ENCODE data around the gene ERGIC1. TPM values are rescaled to one million over a fixed set of nuclear protein-coding genes. Genes with fewer than 3 reads are reported as not detected.

ERGIC1 gene
- total and polyA plus RNA-seq, 2 of the 8 experiments (the other 6 are each of a cell fraction or from before 2014, with no cell fraction given) = 95.3 to 106 TPM

DNA sequence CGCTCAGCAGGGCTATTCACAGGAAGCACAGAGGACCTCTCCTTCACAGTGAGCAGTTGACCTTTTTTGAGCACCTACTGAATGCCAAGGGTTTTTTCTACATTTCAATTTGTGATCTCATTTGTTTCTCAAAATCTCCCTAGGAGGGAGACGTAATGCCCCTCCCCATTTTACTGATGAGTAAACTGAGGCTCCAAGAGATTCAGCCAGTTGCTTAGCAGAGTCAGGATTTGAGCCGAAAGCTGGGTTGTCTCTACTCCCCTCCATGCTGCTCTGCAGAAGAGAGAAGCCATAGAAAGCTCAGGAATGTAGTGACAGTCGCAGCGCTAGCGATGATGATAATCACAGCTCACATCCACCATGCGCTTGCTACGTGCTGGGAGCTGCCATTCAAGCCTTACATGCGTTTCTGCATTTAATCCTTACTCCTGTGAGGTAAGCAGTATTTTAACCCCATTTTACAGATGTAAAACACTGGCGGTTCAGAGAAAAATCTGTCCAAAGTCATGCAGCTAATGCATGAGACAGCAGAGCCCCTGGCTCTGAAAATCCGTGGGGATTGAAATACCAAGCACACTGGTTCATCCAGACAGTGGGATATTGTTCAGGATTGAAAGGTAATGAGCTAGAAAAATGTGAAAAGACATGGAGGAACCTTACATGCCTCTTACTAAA lies 33.8 kb downstream of the ERGIC1 start:
- Histone ChIP-seq H3K4me2 (ENCODE audit: insufficient read depth in 1 of 2, low read depth in 2 of 2, low read length in 2 of 2) (peak overlapping the region in 1 of 2 experiments; percentile 34; a peak in 2 of 4 replicates), H4K20me1 (replicated peaks in 1 of 2; ENCODE audit: control insufficient read depth in 1 of 2, insufficient read depth in 2 of 2, low read length in 2 of 2) (peaks cover 15 to 28% of the 10 kb centered on the region in 2 experiments), H2AFZ (ENCODE audit: low read length) (no peak overlapping the region), H3K79me2 (ENCODE audit: control insufficient read depth in 1 of 2, insufficient read depth in 2 of 2, low read length in 2 of 2) (peaks cover 0 to 49% of the 10 kb centered on the region in 2 experiments; a peak in 2 of 4 replicates), H2BK20ac (ENCODE audit: low read length) (no peak overlapping the region), H3K23ac (ENCODE audit: insufficient read length) (no peak overlapping the region), H3K9me3 (ENCODE audit: insufficient read depth in 2 of 2, low read depth in 1 of 2, low read length in 1 of 2) (no peaks in the 10 kb centered on the region), H2BK5ac (ENCODE audit: low read depth, low read length) (no peak overlapping the region), H3K56ac (replicated peaks; ENCODE audit: insufficient read length, low read depth, low read length) (no peak overlapping the region), H3K4ac (replicated peaks; ENCODE audit: insufficient read length, low read depth, low read length) (no peak overlapping the region), H3K18ac (ENCODE audit: extremely low read depth, low read length) (no peak overlapping the region), H3K23me2 (ENCODE audit: low read depth, low read length) (no peaks in the 10 kb centered on the region), H4K5ac (ENCODE audit: insufficient read length, low read depth, low read length) (no peak overlapping the region), H4K8ac (ENCODE audit: extremely low read depth, insufficient read depth, low read length) (no peak overlapping the region), H3K9ac (replicated peaks in 1 of 4; ENCODE audit: extremely low read depth in 1 of 4, low read depth in 3 of 4, low read length in 3 of 4) (no peak overlapping the region), H2AK5ac (ENCODE audit: low read depth, low read length) (no peak overlapping the region), H3K36me3 (ENCODE audit: control insufficient read depth in 2 of 4, insufficient read depth in 4 of 4, low read length in 3 of 4) (no peaks in the 10 kb centered on the region), H3K79me1 (ENCODE audit: low read depth, low read length) (peaks cover 14% of the 10 kb centered on the region), H2BK15ac (ENCODE audit: low read length) (no peak overlapping the region), H2BK120ac (replicated peaks; ENCODE audit: low read depth, low read length) (no peak overlapping the region), H2BK12ac (ENCODE audit: low read depth, low read length) (no peak overlapping the region), H3K14ac (ENCODE audit: insufficient read length) (no peak overlapping the region), H3K4me3 (ENCODE audit: extremely low read depth in 1 of 4, insufficient read depth in 2 of 4, low read depth in 3 of 4, low read length in 4 of 4) (no peak overlapping the region), H3K4me1 (replicated peaks in 1 of 4; ENCODE audit: control insufficient read depth in 3 of 4, insufficient read depth in 4 of 4, low read length in 3 of 4) (peaks cover 16 to 46% (median 32%) of the 10 kb centered on the region in 4 experiments), H4K91ac (replicated peaks; ENCODE audit: insufficient read length, low read length) (no peak overlapping the region), H3K27me3 (replicated peaks in 1 of 4; ENCODE audit: control insufficient read depth in 3 of 4, extremely low read depth in 1 of 4, insufficient read depth in 3 of 4, low read length in 3 of 4) (no peaks in the 10 kb centered on the region), H3K27ac (ENCODE audit: low read depth, low read length) (peak overlapping the region; percentile 10; the same call in 1 of the 2 replicates)
- no peak for FAIRE-seq
- 66% methylated on average over 11 of the region's 11 CpGs; no CpG with 5 or more reads in 1 of the 2 experiments for WGBS, 2 experiments (ENCODE audit: extremely low coverage in 1 of 2, insufficient coverage in 1 of 2, insufficient read length in 1 of 2, insufficient replicate concordance in 2 of 2, low coverage in 1 of 2, low lambda C conversion rate in 2 of 2, missing lambda C conversion rate in 1 of 2)
- no peak for DNase-seq (ENCODE audit: low read depth in 1 of 2, low spot score in 2 of 2)
- ChIA-PET CTCF (ENCODE audit: partially characterized antibody) (interaction anchor here (0.9 to 1.2 kb wide), 2 partner anchors 65 to 148 kb away, joined by 3 read pairs; no protein-coding TSS in a partner anchor), POLR2A (ENCODE audit: partially characterized antibody) (interaction anchor here (1.1 kb wide), 1 partner anchor 9 kb away, joined by 4 read pairs; no protein-coding TSS in a partner anchor)
- TF ChIP-seq CHD2 (IDR thresholded peaks at IDR 0.05; ENCODE audit: low read length) (no peak), KDM1A (IDR thresholded peaks at IDR 0.05; ENCODE audit: borderline replicate concordance, low read length) (peak; percentile 74), NANOG (IDR thresholded peaks at IDR 0.05; ENCODE audit: insufficient read depth, low read depth, low read length, poor library complexity, severe bottlenecking) (no peak), RAD21 (IDR thresholded peaks at IDR 0.05 in 1 of 2, conservative IDR thresholded peaks at IDR 0.05 in 1 of 2; ENCODE audit: low read depth in 2 of 2, low read length in 2 of 2) (no peak), ATF2 (IDR thresholded peaks at IDR 0.05; ENCODE audit: low read length) (0 out of 2 replicates have a peak, but pooled peaks have one; percentile 25), EP300 (IDR thresholded peaks at IDR 0.05; ENCODE audit: borderline replicate concordance in 1 of 2, low read depth in 2 of 2, low read length in 2 of 2) (no peak)
